ENCODE results near the gene LILRB1. TPM values are rescaled to one million over a fixed set of nuclear protein-coding genes. Genes with fewer than 3 reads are reported as not detected.
A peak's percentile ranks its signal among the peaks of the same experiment; 100 is the strongest.
"Not testable (repeated sequence)": the region's sequence is repeated elsewhere in the genome, so short reads cannot be mapped to it uniquely, and the experiment has no call there.

The LILRB1 gene
- total RNA-seq, 1 donor from 2014 or later, result 1.5 TPM

- H3K9me3 ChIP-seq (replicated peaks), result no peaks in the 10 kb centered on the region
- H3K36me3 ChIP-seq, result no peaks in the 10 kb centered on the region
- H3K27me3 ChIP-seq (ENCODE audit: low read depth), result peaks cover 85% of the 10 kb centered on the region
- TF ChIP-seq CTCF (IDR thresholded peaks at IDR 0.05; ENCODE audit: borderline replicate concordance), result no peak
- no peak for DNase-seq
- no peak overlapping the region for H3K27ac ChIP-seq (replicated peaks)
- intact Hi-C loops (cut with micrococcal nuclease), result no loop called here
- no peak overlapping the region for H3K4me3 ChIP-seq
- no peaks in the 10 kb centered on the region for H3K4me1 ChIP-seq
Measured at GRCh38 chr19:54630782-54631181, 498 bp downstream of the LILRB1 start.

GRCh38 chr19:54631489-54632337, 1.4 kb downstream of the LILRB1 start:
- H3K9me3 ChIP-seq (replicated peaks); H3K27ac ChIP-seq (replicated peaks); intact Hi-C loops (cut with micrococcal nuclease); H3K4me1 ChIP-seq; DNase-seq; H3K36me3 ChIP-seq; H3K4me3 ChIP-seq: not testable (repeated sequence)
- peaks cover 85% of the 10 kb centered on the region for H3K27me3 ChIP-seq (ENCODE audit: low read depth)

DNA sequence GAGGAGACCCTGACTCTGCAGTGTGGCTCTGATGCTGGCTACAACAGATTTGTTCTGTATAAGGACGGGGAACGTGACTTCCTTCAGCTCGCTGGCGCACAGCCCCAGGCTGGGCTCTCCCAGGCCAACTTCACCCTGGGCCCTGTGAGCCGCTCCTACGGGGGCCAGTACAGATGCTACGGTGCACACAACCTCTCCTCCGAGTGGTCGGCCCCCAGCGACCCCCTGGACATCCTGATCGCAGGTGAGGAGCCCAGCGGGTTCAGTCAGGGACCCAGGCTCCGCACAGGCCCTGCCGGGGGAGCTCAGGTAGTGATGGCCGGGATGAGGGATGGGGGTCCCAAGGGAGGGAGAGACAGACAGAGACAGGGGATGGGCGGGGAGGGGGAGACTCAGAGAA, 2.2 kb downstream of the LILRB1 start:
- H3K9me3 ChIP-seq (replicated peaks); H3K36me3 ChIP-seq; intact Hi-C loops (cut with micrococcal nuclease); H3K27ac ChIP-seq (replicated peaks); H3K4me1 ChIP-seq; DNase-seq; H3K4me3 ChIP-seq: not testable (repeated sequence)
- H3K27me3 ChIP-seq (ENCODE audit: low read depth), result peaks cover 83% of the 10 kb centered on the region

- DNase-seq, result no peak
- H3K4me3 ChIP-seq, result no peak overlapping the region
- H3K4me1 ChIP-seq, result no peaks in the 10 kb centered on the region
- intact Hi-C loops (cut with micrococcal nuclease), result no loop called here
- H3K36me3 ChIP-seq, result no peaks in the 10 kb centered on the region
- H3K9me3 ChIP-seq (replicated peaks), result no peaks in the 10 kb centered on the region
- peaks cover 75% of the 10 kb centered on the region for H3K27me3 ChIP-seq (ENCODE audit: low read depth)
- no peak overlapping the region for H3K27ac ChIP-seq (replicated peaks)
- TF ChIP-seq CTCF (IDR thresholded peaks at IDR 0.05; ENCODE audit: borderline replicate concordance), result no peak
Measured at GRCh38 chr19:54633401-54633800, 3.1 kb downstream of the LILRB1 start.

- H3K36me3 ChIP-seq; H3K9me3 ChIP-seq (replicated peaks); DNase-seq; H3K4me1 ChIP-seq; H3K27ac ChIP-seq (replicated peaks); H3K4me3 ChIP-seq; intact Hi-C loops (cut with micrococcal nuclease): not testable (repeated sequence)
- peaks cover 59% of the 10 kb centered on the region for H3K27me3 ChIP-seq (ENCODE audit: low read depth)
Measured at GRCh38 chr19:54636081-54636480, 5.8 kb downstream of the LILRB1 start.

- Histone ChIP-seq H3K27me3 (ENCODE audit: low read depth) (peaks cover 54% of the 10 kb centered on the region), H3K27ac (replicated peaks) (no peak overlapping the region), H3K36me3 (no peaks in the 10 kb centered on the region), H3K4me3 (no peak overlapping the region), H3K4me1 (no peaks in the 10 kb centered on the region), H3K9me3 (replicated peaks) (no peaks in the 10 kb centered on the region)
- TF ChIP-seq CTCF (IDR thresholded peaks at IDR 0.05; ENCODE audit: borderline replicate concordance), result no peak
- DNase-seq, result no peak
- intact Hi-C loops (cut with micrococcal nuclease), result no loop called here
Measured at GRCh38 chr19:54638683-54639082, 8.4 kb downstream of the LILRB1 start.

DNA sequence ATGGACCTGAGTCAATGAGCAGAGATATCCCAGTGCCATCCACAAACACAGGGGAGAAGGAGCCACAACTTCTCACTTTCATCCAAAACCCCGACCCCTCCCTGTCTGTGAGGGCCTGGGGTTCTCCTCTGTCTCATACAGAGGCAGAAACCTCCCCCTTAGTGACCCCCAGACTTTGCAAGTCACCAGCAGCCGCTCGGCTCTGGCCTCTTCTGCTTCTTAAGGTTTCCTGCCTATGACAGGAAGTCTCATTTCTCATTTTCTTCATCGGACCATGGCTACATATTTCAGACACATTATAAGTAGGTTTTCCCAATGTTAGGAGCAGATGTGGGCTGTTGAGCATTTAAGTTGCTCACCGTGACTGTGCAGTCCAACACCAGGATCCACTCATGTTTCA, 12.7 kb downstream of the LILRB1 start:
- H3K27me3 ChIP-seq (ENCODE audit: low read depth), result peaks cover 34% of the 10 kb centered on the region
- H3K9me3 ChIP-seq (replicated peaks); H3K4me3 ChIP-seq; H3K4me1 ChIP-seq; DNase-seq; H3K27ac ChIP-seq (replicated peaks); H3K36me3 ChIP-seq; intact Hi-C loops (cut with micrococcal nuclease): not testable (repeated sequence)

DNA sequence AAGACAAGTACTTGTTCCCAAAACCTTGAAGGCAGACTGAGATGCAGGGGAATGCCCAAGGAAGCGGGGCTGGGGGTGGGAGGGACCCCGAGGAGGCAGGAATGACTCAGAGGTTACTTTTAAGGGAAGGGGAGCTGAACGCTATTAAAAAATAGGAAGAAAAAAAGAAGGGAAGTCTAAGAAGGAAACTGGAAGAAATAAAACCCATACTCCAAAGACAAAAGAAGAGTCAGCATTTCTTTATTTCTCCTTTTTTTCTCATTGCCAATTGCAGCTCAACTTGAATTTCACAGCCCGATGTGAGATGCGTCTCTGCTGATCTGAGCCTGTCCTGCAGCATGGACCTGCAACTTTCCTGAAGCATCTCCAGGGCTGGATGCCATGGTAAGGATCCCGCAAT, 13.3 kb downstream of the LILRB1 start:
- H3K27ac ChIP-seq (replicated peaks), result peak overlapping the region; percentile 30
- H3K9me3 ChIP-seq (replicated peaks); H3K36me3 ChIP-seq; intact Hi-C loops (cut with micrococcal nuclease); H3K4me1 ChIP-seq; DNase-seq; H3K4me3 ChIP-seq: not testable (repeated sequence)
- peaks cover 39% of the 10 kb centered on the region for H3K27me3 ChIP-seq (ENCODE audit: low read depth)

Data from left ventricle myocardium inferior (tissue), 1 donor.